Fibroblast of villous mesenchyme (primary cell): ENCODE measurements around the gene CORO2B. TPM values are rescaled to one million over a fixed set of nuclear protein-coding genes. Genes with fewer than 3 reads are reported as not detected.
A peak's percentile ranks its signal among the peaks of the same experiment; 100 is the strongest.

ENCODE experiments used
- DNase-seq: peaks from one replicate; pipeline ENCODE4 v3.0.0-alpha.2; 2010; ENCODE audit warnings: low read depth
- H3K4me3 ChIP-seq: 2 replicates; pipeline ENCODE4 v1.5.1; 2011; ENCODE audit warnings: low read depth, mild to moderate bottlenecking, low read length
- CTCF ChIP-seq: IDR thresholded peaks from 2 replicates; pipeline ENCODE4 v1.5.1; 2012; ENCODE audit warnings: low read depth, mild to moderate bottlenecking, low read length; ENCODE audit not compliant: insufficient read depth
- total RNA-seq: library from RNA; depleted of rRNA; stranded (reverse); fragments of >200 nt; gene quantifications from 2 replicates; pipeline ENCODE4 v1.2.3, GENCODE V29; 2012

CORO2B gene
- total RNA-seq, 1 donor: 9.5 TPM

- no peak for TF ChIP-seq CTCF
- H3K4me3 ChIP-seq: no peak overlapping the region
- no peak for DNase-seq
These were observed 47.9 kb downstream of the CORO2B start for GRCh38 chr15:68626739-68627138.

- no peak for TF ChIP-seq CTCF
- H3K4me3 ChIP-seq: no peak overlapping the region
- DNase-seq: no peak
These were observed 48.7 kb downstream of the CORO2B start for GRCh38 chr15:68627476-68627875.

GRCh38 chr15:68627995-68628394 lies 49.2 kb downstream of the CORO2B start:
- H3K4me3 ChIP-seq: no peak overlapping the region
- DNase-seq: no peak
- TF ChIP-seq CTCF: no peak

GRCh38 chr15:68629519-68630210 lies 50.9 kb downstream of the CORO2B start:
- no peak for TF ChIP-seq CTCF
- no peak overlapping the region for H3K4me3 ChIP-seq
- DNase-seq: no peak

- H3K4me3 ChIP-seq: no peak overlapping the region
- TF ChIP-seq CTCF: no peak
- no peak for DNase-seq
These were observed 51.4 kb downstream of the CORO2B start for GRCh38 chr15:68630211-68630555.

GRCh38 chr15:68630836-68631235 lies 52.0 kb downstream of the CORO2B start:
- H3K4me3 ChIP-seq: no peak overlapping the region
- DNase-seq: no peak
- TF ChIP-seq CTCF: peak; percentile 27

GRCh38 chr15:68631601-68632051 lies 52.8 kb downstream of the CORO2B start:
- H3K4me3 ChIP-seq: no peak overlapping the region
- no peak for TF ChIP-seq CTCF
- no peak for DNase-seq
